ENCODE results near the gene SLC22A13.
"Not testable (repeated sequence)": the region's sequence is repeated elsewhere in the genome, so short reads cannot be mapped to it uniquely, and the experiment has no call there.

SLC22A13 gene, protein sequence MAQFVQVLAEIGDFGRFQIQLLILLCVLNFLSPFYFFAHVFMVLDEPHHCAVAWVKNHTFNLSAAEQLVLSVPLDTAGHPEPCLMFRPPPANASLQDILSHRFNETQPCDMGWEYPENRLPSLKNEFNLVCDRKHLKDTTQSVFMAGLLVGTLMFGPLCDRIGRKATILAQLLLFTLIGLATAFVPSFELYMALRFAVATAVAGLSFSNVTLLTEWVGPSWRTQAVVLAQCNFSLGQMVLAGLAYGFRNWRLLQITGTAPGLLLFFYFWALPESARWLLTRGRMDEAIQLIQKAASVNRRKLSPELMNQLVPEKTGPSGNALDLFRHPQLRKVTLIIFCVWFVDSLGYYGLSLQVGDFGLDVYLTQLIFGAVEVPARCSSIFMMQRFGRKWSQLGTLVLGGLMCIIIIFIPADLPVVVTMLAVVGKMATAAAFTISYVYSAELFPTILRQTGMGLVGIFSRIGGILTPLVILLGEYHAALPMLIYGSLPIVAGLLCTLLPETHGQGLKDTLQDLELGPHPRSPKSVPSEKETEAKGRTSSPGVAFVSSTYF

DNA sequence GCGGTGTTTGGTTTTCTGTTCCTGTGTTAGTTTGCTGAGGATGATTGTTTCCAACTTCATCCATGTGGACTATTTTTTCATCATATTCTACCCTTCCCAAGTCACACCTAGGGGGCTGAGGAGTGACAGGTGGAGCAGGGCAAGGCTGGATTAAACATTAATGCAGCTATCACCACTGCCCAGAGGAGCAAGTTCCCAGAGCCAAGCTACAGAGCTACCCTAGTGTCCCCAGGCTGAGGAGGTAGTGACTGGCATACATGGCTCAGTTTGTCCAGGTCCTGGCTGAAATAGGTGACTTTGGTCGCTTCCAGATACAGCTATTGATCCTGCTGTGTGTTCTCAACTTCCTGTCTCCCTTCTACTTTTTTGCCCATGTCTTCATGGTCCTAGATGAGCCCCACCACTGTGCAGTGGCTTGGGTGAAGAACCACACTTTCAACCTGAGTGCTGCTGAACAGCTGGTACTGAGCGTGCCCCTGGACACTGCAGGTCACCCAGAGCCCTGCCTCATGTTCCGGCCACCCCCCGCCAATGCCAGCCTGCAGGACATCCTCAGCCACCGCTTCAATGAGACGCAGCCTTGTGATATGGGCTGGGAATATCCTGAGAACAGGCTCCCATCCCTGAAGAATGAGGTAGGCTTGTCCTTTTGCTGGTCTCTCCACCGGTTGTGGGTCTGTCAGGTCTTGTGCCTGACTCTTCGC, at the start of gene SLC22A13:
TSS of gene SLC22A13 (plus strand) at position 209 of the 704 bp plus-strand sequence. CDS start at position 258, 49 bp downstream.
- DNase-seq: no peak

DNA sequence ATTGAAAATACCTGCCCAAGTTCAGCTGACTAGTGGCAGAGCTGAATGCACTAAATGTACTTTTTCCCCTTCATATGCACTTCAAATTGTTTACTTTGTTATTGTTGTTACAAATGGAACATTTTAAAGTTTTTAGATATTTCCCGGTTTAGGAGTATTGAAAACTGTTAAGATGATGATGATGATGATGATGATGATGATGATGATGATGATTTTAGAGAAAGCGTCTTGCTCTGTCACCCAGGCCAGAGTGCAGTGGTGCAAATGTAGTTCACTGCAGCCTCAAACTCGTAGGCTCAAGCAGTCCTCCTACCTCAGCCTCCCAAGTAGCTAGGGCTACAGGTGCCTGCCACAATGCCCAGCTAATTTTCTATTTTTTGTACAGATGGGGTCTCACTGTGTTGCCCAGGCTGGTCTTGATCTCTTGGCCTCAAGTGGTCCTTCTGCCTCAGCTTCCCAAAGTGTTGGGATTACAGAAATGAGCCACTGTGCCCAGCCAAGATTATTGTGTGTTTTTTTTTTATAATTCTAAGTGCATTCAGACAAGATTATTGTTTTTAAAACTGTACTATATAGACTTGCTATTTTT, 45.9 kb upstream of the SLC22A13 start:
- DNase-seq: no peak

DNA sequence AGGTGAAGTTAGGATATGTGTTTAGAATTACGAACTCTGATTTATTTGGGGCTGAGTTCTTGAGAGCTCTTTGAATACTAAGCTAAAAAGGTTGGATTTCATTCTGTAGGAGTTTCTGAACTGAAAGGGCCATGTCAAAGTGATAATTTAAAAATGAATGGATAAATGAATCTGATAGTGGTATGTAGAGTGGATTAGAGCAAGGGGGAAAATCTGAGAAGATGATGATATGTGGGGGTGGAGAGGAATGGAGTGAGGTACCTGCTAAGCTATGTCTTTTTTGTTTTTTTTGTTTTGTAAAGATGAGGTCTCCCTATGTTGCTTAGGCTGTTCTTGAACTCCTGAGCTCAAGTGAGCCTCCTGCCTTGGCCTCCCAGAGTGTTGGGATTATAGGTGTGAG, 44.6 kb upstream of the SLC22A13 start:
- no peak for DNase-seq

DNA sequence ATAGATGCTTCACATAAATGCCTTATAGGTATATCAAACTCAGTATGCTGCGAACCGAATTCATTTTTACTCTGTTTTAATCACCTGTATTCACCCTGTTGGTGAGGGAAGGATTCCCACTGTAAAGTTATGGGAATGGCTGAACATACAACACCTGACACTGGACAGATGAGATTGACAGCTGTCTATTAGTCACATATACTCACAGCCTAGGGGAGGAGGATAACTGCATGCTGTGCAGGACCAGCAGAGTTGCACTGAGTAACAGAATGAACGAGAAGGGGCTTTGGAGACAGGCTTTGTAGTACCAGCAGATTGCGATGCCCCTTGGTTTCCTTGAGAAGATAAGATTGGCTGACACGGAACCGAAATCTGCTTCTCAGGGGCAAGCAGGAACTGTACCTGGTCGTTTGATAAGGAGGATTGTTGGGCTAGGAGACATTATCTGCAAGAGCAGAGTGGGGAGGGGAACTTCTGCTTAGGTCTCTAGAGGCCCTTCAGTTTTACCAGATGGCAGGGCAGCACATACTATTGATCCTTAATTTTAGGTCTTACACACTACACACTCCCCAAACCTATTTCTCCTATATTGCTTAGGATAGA, 43.5 kb upstream of the SLC22A13 start:
- no peak for DNase-seq

DNA sequence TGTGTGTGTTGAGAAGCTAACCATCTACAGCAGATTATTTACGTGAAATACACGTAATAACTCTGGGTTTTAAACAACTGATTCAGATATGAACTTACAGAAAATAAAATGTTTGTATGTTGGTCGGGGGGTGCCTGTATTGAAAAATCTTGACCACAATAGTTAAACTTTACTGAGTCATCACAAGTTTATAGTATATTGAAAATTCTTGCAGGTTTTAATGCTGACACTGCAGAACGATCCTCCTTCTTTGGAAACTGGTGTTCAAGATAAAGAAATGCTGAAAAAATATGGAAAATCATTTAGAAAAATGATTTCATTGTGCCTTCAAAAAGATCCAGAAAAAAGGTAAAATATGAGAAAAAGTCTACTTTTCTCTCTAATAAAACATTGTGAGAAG, 41.3 kb upstream of the SLC22A13 start:
- no peak for DNase-seq

DNA sequence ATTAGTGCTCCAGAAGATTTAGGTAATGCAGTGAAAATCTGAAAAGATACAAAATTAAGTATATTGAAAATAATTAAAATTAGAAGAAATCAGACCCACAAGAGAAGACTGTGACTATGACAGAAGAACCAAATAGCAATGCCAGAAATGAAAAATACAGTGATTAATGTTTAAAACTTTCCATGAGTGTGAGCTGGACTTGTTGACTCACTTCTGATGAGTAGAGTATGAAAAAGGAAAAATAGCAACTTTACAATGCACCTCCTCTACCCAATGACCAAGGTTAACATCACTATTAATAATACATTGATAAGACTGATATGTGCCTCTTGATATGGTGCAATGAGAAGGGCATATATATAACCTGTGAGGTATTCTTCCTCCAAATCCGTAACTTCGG, 39.3 kb upstream of the SLC22A13 start:
- no peak for DNase-seq

DNA sequence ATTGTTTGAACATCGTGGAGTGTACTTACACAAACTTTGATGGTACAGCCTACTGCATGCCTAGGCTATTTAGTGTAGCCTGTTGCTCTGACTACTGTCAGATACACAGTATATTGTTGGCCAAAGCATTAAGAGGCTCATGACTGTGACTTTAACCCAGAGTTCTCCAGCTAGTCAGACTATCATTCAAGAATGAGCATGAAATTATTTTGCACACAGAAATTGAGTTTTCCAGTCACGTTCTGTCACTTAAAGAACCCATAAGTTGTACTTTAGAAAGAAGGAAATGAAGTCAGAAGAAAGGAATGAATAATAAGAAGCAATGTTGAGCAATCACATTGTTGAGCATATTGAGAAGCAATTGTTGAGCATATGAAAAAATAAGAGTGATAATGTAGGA, 37.6 kb upstream of the SLC22A13 start:
- DNase-seq: no peak

DNA sequence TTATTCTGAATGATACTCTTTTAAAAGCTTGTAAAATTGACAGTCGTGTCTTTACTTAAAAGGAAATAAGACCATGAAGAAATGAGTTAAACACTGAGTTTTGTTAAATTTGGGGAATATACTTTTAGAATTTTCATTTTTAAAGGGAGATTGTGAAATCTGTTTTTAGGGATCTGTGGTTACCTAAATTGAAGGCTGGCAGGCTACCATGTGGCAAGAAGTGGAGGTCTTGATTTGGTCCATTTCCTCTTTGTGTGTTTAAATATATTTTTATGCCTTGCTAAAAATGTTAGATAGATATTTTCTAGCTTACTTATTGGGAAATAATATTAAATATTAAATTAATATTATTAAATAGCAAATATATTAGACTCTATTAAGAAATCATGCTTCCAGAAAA, 36.6 kb upstream of the SLC22A13 start:
- DNase-seq: no peak

DNA sequence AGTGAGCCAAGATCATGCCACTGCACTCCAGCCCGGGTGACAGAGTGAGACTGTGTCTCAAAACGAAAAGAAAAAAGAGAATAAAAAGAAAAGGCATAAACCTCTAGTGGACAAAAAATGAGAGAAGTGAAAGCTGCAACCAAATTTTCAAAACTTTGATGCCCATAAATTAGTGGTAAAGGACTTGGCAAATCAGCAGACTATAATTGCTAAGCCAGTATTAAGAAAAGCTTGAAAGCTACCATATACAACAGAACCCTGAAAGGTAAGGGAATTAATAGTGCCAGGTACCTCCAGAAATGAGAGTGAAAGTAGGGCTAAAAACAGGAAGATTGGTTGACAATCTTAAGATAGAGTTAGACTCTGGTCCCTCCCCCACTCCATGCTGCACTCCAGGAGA, 32.9 kb upstream of the SLC22A13 start:
- DNase-seq: no peak

DNA sequence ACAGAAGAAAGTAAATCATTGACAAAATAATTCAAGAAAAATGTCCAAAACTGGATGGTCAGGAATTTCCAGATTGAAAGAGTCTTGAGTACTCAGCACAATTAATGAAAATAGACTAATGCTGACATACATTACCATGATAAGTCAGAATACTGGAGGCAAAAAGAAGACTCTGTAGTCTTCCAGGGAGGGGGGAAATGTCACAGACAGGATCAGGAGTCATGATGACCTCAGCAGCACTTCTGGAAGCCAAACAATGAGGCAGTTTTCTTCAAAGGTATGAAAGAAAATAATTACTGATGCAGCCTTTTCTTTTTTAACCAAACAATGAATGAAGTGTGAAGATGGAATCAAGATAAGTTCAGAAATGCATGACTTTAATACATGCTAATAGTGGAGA, 30.1 kb upstream of the SLC22A13 start:
- DNase-seq: no peak

DNA sequence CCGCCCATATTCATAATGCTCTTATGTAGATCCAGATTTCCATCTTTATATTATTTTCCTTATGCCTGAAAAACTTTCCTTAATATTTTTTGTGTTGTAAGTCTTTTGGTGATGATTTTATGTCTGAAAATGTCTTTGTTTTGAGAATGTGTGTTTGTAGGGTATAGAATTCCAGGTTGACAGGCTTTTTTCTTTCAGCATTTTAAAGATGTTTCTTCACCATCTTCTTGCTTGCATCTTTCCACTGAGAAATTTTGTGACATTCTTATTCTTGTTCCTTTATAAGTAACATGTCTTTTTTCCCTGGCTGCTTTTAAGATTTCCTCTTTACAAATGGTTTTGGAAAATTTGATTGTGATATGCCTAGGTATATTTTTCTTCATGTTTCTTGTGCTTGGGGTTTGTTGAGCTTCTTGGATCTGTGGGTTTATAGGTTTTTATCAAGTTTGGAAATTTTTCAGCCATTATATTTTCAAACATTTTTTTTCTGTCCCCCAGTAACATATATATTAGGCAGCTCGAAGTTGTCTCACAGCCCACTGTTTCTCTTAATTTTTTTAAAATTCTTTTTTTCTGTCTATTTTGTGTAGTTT, 27.1 kb upstream of the SLC22A13 start:
- DNase-seq: no peak

DNA sequence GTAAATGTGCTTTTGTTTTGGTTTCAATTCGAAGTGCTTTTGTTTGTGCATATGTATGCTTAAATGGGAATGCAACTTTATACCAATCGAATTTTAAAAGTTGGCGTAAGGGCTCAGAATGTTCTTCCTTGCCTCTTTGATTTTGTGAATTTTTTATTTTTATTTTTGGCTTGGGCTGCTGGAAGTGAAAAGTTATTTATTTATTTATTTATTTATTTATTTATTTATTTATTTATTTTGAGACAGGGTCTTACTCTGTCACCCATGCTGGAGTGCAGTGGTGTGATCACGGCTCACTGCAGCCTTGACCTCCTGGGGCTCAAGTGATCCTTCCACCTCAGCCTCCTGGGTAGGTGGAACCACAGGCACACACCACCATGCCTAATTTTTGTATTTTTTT, 22.8 kb upstream of the SLC22A13 start:
- DNase-seq: not testable (repeated sequence)

DNA sequence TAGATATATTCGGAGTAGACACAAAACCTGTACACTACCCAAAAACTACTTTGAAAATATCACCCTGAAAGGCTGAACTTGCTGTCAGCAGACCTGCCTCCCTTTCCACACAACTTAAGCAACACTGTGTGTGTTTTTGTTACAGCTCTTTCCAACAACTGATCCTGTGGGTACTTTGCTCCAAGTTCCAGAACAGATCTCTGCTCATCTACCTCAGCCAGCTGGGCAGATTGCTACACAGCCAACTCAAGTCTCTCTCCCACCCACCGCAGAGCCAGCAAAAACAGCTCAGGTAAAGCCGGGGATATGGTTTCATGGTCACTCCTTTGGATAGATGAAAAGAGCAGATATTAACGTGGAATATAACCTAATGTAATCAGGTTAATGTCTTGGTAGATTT, 19.7 kb upstream of the SLC22A13 start:
- no peak for DNase-seq

DNA sequence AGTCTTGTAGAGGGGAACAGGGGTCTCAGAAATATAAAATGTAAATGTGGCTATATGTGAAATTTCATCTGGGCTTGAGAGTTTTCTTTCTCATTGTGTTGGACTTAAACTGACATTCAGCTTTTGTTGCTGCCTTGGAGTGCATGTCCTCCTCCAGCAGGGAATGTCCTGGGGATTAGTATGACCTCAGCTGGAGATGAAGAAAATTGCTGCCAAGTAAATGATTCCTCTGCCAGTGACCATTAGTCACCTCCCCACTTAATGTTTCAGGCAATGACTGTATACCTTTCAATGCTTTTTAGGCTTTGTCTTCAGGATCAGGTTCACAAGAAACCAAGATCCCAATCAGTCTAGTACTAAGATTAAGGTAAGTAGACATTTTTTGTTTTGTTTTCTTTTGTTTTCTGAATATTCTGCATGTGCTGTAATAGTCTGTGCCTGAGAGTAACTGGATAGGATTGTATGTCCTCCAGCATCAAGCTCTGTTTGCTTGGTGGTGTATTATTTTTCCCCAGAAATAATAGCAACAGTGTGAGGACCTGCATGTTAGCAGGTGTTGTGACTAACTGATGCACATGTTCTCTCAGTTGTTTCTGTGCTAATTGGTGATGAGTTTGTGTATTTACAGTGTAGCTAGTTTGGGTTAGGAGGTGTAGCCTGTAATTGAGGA, 18.1 kb upstream of the SLC22A13 start:
- DNase-seq: no peak

DNA sequence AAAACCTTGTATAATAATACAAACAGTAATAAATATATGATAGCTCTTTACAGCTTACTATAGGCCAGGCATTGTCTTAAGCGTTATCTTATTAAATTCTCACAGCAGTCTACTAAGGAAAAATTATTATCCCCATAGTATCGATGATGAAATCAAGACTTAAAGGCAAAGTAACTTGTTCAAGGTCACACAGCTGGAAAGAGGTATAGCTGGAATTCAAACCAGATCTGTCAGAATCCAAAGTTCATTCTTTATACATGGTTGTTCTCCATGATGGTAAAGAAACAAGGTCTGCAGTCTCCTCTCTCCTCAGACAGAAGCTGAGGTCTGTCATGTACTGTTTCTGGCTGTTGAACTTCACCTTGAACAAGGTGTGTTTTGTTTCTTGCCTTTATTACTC, 15.4 kb upstream of the SLC22A13 start:
- DNase-seq: no peak

DNA sequence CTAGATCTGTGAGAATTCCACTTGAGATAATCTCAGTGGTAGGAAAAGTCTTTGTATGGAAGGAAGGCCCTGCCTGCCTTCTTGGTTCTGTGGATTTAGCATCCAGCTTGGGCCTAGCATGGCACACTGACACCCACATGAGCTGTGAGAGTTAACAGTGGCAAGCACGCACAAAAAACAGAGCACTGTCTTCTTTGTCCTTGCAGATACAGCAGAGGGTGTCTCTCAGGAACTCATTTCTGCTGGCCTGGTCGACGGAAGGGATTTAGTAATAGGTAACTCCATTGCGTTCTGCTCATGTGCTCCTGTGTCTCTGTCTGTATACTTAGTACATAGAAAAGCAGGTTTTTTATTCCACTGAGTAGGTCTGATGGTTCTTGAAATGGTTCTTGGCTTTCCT, 14.4 kb upstream of the SLC22A13 start:
- DNase-seq: no peak

DNA sequence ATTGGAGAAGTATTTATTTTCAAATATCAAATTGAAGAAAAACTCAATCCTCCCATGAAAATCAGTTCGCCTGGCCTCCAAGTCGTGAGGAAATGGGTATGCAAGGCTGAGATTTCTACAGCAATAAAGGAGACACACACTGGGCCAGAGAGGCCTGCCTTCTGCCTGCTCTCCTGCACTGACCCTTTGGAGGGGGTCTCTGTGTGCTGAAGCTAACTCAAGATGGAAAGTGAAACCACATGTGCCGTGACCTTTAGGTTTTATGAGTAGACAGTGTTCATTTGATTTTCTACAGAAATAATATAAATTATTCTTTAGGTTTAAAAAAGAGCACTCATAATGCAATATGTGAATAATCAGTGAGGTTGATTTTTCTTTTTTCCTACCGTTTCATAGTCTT, 11.9 kb upstream of the SLC22A13 start:
- DNase-seq: no peak

DNA sequence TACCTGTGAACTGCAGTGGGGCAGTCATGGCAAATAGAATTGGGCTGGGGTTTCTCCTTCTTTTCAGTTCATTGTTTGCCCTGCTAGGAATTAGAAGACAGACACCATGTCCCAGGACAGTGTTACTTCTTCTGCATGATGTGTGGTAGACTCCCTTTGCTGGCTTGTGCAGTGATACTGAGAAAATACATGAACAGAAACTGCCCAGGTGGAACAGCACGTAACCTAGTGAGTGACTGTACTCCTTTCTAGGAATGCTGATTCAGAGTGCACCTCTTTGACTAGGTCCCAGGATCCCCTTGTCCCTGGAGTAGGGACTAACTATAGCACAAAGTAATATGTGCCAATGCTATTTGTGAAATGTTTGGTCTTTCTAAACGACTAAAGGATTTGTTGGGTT, 10.7 kb upstream of the SLC22A13 start:
- no peak for DNase-seq

DNA sequence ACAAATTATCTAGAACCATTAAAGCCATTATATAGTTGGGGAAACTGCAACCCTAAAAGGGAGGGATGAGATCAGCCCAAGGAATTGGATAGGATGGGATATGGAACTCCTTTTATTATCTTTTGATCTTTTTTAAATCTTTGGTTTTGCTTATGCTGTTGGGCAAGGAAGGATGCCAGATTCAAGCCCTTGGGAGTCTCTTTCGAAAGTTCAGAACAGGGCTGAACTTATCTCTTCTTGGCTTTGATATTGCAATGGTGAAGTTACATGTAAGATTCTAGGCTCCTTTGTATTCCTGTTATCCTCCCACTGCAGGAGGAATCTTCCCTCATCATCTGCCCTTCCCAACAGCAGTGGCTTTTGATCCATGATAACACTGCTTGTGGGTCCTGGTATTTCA, 10.0 kb upstream of the SLC22A13 start:
- DNase-seq: no peak

DNA sequence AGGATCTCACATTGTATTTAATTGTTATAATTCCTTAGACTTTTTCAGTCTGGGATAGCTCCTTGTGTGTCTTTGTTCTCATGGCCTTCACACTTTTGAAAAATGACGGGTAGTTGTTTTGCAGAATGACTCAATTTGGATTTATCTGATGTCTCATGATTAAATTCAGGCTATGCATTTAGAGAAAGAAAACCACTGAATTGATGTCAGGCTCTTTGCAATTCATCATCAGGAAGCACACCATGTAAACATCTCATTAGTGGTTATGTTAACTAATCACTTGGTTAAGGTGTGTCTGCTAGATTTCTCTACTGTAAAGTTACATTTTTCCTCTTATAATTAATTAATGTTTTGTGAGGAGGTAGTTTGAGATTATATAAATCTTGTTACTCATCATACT, 8.0 kb upstream of the SLC22A13 start:
- DNase-seq: no peak

DNA sequence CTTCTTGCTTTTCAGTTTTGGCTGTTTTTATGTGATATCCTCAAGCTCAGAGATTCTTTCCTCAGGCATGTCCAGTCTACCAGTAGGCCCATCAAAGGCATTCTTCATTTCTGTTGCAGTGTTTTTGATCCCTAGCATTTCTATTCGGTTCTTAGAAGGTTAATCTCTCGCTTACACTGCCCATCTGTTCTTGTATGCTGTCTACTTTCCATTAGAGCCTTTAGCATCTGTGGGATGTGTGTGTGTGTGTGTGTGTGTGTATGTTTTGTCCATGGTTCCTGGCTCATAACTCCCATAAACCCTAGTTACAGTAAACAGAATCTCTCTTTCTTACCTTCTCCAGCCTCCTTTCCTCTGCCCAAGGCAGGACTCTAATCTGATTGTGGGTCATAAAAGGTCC, 5.1 kb upstream of the SLC22A13 start:
- DNase-seq: no peak

DNA sequence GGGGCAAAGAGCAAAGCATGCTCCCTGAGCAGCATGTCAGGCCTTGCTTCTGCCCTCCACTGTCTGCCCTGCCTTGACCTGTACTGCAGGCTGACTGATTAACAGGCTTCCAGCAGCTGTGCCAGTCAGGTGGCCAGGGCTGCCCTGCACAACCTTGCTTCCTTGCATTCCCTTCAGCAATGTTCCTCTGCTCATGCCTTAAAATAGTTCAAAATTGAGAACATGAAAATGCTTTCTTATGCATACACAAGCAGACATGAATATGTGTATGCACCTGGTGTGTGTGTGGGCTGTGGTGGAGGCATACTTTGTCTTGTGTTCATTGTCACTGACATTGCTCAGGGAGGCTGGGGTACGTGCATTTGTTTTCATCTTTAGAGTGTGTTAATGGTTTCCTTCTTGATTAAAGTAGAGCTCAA, 1.2 kb upstream of the SLC22A13 start:
- no peak for DNase-seq

Measured in DMS79 (cell line).